ENCODE data around the gene ERICH6B.

- TF ChIP-seq CTCF (IDR thresholded peaks at IDR 0.05) = no peak
- no peak for TF ChIP-seq POLR2AphosphoS5 (IDR thresholded peaks at IDR 0.05)
- no peak for TF ChIP-seq POLR2A (IDR thresholded peaks at IDR 0.05)
Measured at GRCh38 chr13:45564133-45564776, 51.3 kb downstream of the ERICH6B start.

All from breast epithelium (tissue), 3 donors.